HG03442 (cell line): ENCODE measurements around the gene PHOX2A.
"Not testable (repeated sequence)": the region's sequence is repeated elsewhere in the genome, so short reads cannot be mapped to it uniquely, and the experiment has no call there.

Experiments used
- ATAC-seq: cut with Tn5 transposase; IDR thresholded peaks from one replicate; pipeline ENCODE4 v1.9.1; 2021; ENCODE audit warnings: mild to moderate bottlenecking, moderate library complexity; ENCODE audit not compliant: unreplicated experiment

Gene PHOX2A

GRCh38 chr11:72223615-72224563, 20.1 kb downstream of the PHOX2A start:
- peak; percentile 50 for ATAC-seq

- peak; percentile 61 for ATAC-seq
These were observed 20.9 kb downstream of the PHOX2A start for GRCh38 chr11:72222907-72223614.

GRCh38 chr11:72222106-72222891, 21.7 kb downstream of the PHOX2A start:
- ATAC-seq = no peak

- ATAC-seq = no peak
These were observed 22.4 kb downstream of the PHOX2A start for GRCh38 chr11:72221386-72222075.

GRCh38 chr11:72220696-72221363, 23.1 kb downstream of the PHOX2A start:
- ATAC-seq = no peak

- ATAC-seq = no peak
These were observed 25.7 kb downstream of the PHOX2A start for GRCh38 chr11:72218251-72218745.

- ATAC-seq = no peak
These were observed 26.1 kb downstream of the PHOX2A start for GRCh38 chr11:72217841-72218240.

GRCh38 chr11:72216638-72217037, 27.3 kb downstream of the PHOX2A start, which contains the start of gene FOLR2:
TSS of gene FOLR2 (plus strand) at chr11:72216794. CDS start at chr11:72218585, 1,791 bp downstream.
- ATAC-seq = no peak

- no peak for ATAC-seq
These were observed 34.9 kb downstream of the PHOX2A start for GRCh38 chr11:72209101-72209500.

- no peak for ATAC-seq
These were observed 35.7 kb downstream of the PHOX2A start for GRCh38 chr11:72208281-72208680.

- ATAC-seq = not testable (repeated sequence)
These were observed 37.2 kb downstream of the PHOX2A start for GRCh38 chr11:72206794-72207193.

GRCh38 chr11:72204886-72205285, 39.1 kb downstream of the PHOX2A start:
- no peak for ATAC-seq

GRCh38 chr11:72203163-72203562, 40.8 kb downstream of the PHOX2A start:
- ATAC-seq = no peak

- no peak for ATAC-seq
These were observed 41.4 kb downstream of the PHOX2A start for GRCh38 chr11:72202571-72202970.

- ATAC-seq = not testable (repeated sequence)
These were observed 42.5 kb downstream of the PHOX2A start for GRCh38 chr11:72201445-72201844.

GRCh38 chr11:72195518-72196270, 48.3 kb downstream of the PHOX2A start:
- ATAC-seq = no peak

- no peak for ATAC-seq
These were observed 52.0 kb downstream of the PHOX2A start, which contains the start of gene FOLR1 for GRCh38 chr11:72191961-72192381. TSS of gene FOLR1 (plus strand) at chr11:72192140. CDS start at chr11:72192174, 34 bp downstream.

- no peak for ATAC-seq
These were observed 53.3 kb downstream of the PHOX2A start for GRCh38 chr11:72190631-72191071.
